ENCODE results near the gene LIPN. TPM values are rescaled to one million over a fixed set of nuclear protein-coding genes. Genes with fewer than 3 reads are reported as not detected.

The LIPN gene
- total RNA-seq, 3 donors from 2014 or later: not detected

- DNase-seq (ENCODE audit: low spot score in 2 of 2): no peak
- intact Hi-C loops (cut with DNase I; ENCODE audit: low total_unique reads): no loop called here
Measured at GRCh38 chr10:88788924-88789323, 29.1 kb downstream of the LIPN start.

GRCh38 chr10:88791924-88792323 is 32.1 kb downstream of the LIPN start:
- Histone ChIP-seq H3K36me3 (no peaks in the 10 kb centered on the region), H3K9me3 (no peaks in the 10 kb centered on the region), H3K4me1 (no peaks in the 10 kb centered on the region), H3K27ac (no peak overlapping the region), H3K4me3 (no peak overlapping the region), H3K27me3 (no peaks in the 10 kb centered on the region)
- no peak for DNase-seq (ENCODE audit: low spot score in 2 of 2)
- TF ChIP-seq, protein P1, sequence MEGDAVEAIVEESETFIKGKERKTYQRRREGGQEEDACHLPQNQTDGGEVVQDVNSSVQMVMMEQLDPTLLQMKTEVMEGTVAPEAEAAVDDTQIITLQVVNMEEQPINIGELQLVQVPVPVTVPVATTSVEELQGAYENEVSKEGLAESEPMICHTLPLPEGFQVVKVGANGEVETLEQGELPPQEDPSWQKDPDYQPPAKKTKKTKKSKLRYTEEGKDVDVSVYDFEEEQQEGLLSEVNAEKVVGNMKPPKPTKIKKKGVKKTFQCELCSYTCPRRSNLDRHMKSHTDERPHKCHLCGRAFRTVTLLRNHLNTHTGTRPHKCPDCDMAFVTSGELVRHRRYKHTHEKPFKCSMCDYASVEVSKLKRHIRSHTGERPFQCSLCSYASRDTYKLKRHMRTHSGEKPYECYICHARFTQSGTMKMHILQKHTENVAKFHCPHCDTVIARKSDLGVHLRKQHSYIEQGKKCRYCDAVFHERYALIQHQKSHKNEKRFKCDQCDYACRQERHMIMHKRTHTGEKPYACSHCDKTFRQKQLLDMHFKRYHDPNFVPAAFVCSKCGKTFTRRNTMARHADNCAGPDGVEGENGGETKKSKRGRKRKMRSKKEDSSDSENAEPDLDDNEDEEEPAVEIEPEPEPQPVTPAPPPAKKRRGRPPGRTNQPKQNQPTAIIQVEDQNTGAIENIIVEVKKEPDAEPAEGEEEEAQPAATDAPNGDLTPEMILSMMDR (IDR thresholded peaks at IDR 0.05): peak in 1 of 3 donors; percentile 23
- TF ChIP-seq POLR2AphosphoS5 (IDR thresholded peaks at IDR 0.05): no peak
- intact Hi-C loops (cut with DNase I; ENCODE audit: low total_unique reads): no loop called here

More at GRCh38 chr10:88788924-88789323, 29.1 kb downstream of the LIPN start:
- TF ChIP-seq POLR2AphosphoS5 (IDR thresholded peaks at IDR 0.05): no peak
- TF ChIP-seq POLR2A (IDR thresholded peaks at IDR 0.05): no peak
- TF ChIP-seq, protein P1 (IDR thresholded peaks at IDR 0.05): no peak
- H3K4me1 ChIP-seq: no peaks in the 10 kb centered on the region
- no peaks in the 10 kb centered on the region for H3K36me3 ChIP-seq
- no peaks in the 10 kb centered on the region for H3K27me3 ChIP-seq
- H3K4me3 ChIP-seq: no peak overlapping the region
- no peaks in the 10 kb centered on the region for H3K9me3 ChIP-seq
- no peak overlapping the region for H3K27ac ChIP-seq

DNA sequence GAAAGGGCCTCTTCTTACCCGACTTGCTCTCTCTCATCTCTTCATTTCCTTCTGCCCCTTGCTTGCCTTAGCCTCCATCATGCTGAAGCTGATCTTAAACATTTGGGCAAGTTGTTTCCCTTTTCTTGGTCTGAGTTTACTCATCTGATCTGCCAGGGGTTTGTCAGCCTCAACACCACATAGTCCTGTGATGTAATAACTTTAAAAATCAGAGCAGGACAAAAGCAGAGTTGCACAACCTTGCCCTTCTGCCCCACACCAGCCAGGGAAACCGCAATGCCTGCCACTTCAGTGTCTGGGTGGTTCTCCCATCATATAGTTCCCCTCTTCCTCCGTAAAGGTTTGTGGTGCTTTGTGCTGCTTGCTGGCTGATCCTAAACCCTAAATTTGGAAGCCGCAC is 32.8 kb downstream of the LIPN start:
- intact Hi-C loops (cut with DNase I; ENCODE audit: low total_unique reads): no loop called here
- no peaks in the 10 kb centered on the region for H3K4me1 ChIP-seq
- DNase-seq (ENCODE audit: low spot score in 2 of 2): no peak
- H3K9me3 ChIP-seq: no peaks in the 10 kb centered on the region
- no peak for TF ChIP-seq POLR2A (IDR thresholded peaks at IDR 0.05)
- TF ChIP-seq, protein P1 (IDR thresholded peaks at IDR 0.05): no peak
- no peak for TF ChIP-seq POLR2AphosphoS5 (IDR thresholded peaks at IDR 0.05)
- H3K4me3 ChIP-seq: no peak overlapping the region
- no peaks in the 10 kb centered on the region for H3K27me3 ChIP-seq
- H3K27ac ChIP-seq: no peak overlapping the region
- no peaks in the 10 kb centered on the region for H3K36me3 ChIP-seq

GRCh38 chr10:88793712-88794299 is 34.0 kb downstream of the LIPN start:
- TF ChIP-seq POLR2AphosphoS5 (IDR thresholded peaks at IDR 0.05) (no peak), POLR2A (IDR thresholded peaks at IDR 0.05) (no peak)
- TF ChIP-seq, protein P1 (IDR thresholded peaks at IDR 0.05): no peak
- H3K27me3 ChIP-seq: no peaks in the 10 kb centered on the region
- H3K4me1 ChIP-seq: no peaks in the 10 kb centered on the region
- intact Hi-C loops (cut with DNase I; ENCODE audit: low total_unique reads): no loop called here
- H3K9me3 ChIP-seq: no peaks in the 10 kb centered on the region
- H3K4me3 ChIP-seq: no peak overlapping the region
- H3K36me3 ChIP-seq: no peaks in the 10 kb centered on the region
- DNase-seq (ENCODE audit: low spot score in 2 of 2): no peak
- no peak overlapping the region for H3K27ac ChIP-seq

- Histone ChIP-seq H3K4me1 (no peaks in the 10 kb centered on the region), H3K4me3 (no peak overlapping the region), H3K36me3 (no peaks in the 10 kb centered on the region), H3K27me3 (no peaks in the 10 kb centered on the region), H3K9me3 (no peaks in the 10 kb centered on the region), H3K27ac (no peak overlapping the region)
- intact Hi-C loops (cut with DNase I; ENCODE audit: low total_unique reads): no loop called here
- no peak for DNase-seq (ENCODE audit: low spot score in 2 of 2)
- TF ChIP-seq POLR2A (IDR thresholded peaks at IDR 0.05) (no peak), POLR2AphosphoS5 (IDR thresholded peaks at IDR 0.05) (no peak)
- TF ChIP-seq, protein P1 (IDR thresholded peaks at IDR 0.05): no peak
Measured at GRCh38 chr10:88794731-88795130, 34.9 kb downstream of the LIPN start.

Data from breast epithelium (tissue), 4 donors.